GM19193 (cell line): ENCODE measurements around the gene MAGOH.
A peak's percentile ranks its signal among the peaks of the same experiment; 100 is the strongest.

Source experiments
- POLR2A ChIP-seq: IDR thresholded peaks from 4 replicates; pipeline ENCODE4 v1.6.1; 2011; ENCODE audit not compliant: insufficient read depth, insufficient read length; ENCODE audit errors: extremely low read depth

MAGOH gene

DNA sequence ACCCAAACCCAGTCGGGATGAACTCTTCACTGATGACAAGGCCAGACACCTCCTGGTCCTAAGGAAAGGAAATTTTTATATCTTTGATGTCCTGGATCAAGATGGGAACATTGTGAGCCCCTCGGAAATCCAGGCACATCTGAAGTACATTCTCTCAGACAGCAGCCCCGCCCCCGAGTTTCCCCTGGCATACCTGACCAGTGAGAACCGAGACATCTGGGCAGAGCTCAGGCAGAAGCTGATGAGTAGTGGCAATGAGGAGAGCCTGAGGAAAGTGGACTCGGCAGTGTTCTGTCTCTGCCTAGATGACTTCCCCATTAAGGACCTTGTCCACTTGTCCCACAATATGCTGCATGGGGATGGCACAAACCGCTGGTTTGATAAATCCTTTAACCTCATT, 28.0 kb downstream of the MAGOH start:
- no peak for TF ChIP-seq POLR2A

GRCh38 chr1:53207726-53208125, 30.6 kb downstream of the MAGOH start:
- TF ChIP-seq POLR2A, result no peak

DNA sequence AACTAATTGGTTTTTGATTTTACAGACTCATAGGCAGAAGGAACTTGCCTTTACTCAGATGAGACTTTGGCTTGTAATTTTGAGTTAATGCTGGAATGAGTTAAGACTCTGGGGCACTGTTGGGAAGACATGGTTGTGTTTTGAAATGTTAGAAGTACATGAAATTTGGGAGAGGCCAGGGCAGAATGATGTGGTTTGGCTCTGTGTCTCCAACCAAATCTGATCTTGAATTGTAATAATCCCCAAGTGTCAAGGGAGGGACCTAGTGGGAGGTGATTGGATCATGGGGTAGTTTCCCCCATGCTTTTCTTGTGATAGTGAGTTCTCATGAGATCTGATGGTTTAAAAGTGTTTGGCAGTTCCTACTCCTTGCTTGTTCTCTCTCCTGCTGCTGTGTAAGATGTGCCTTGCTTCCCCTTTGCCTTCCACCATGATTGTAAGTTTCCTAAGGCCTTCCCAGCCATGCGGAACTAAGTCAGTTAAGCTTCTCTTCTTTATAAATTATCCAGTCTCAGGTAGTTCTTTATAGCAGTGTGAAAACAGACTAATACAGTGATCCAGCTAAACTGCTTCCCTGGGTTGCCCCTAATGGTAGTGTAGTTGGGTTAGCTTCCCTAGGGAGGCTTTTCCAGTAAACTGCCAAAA, 31.5 kb downstream of the MAGOH start:
- no peak for TF ChIP-seq POLR2A

- no peak for TF ChIP-seq POLR2A
Observed at GRCh38 chr1:53203466-53203865, 34.9 kb downstream of the MAGOH start.

GRCh38 chr1:53198241-53198651, 40.1 kb downstream of the MAGOH start:
- TF ChIP-seq POLR2A, result no peak

DNA sequence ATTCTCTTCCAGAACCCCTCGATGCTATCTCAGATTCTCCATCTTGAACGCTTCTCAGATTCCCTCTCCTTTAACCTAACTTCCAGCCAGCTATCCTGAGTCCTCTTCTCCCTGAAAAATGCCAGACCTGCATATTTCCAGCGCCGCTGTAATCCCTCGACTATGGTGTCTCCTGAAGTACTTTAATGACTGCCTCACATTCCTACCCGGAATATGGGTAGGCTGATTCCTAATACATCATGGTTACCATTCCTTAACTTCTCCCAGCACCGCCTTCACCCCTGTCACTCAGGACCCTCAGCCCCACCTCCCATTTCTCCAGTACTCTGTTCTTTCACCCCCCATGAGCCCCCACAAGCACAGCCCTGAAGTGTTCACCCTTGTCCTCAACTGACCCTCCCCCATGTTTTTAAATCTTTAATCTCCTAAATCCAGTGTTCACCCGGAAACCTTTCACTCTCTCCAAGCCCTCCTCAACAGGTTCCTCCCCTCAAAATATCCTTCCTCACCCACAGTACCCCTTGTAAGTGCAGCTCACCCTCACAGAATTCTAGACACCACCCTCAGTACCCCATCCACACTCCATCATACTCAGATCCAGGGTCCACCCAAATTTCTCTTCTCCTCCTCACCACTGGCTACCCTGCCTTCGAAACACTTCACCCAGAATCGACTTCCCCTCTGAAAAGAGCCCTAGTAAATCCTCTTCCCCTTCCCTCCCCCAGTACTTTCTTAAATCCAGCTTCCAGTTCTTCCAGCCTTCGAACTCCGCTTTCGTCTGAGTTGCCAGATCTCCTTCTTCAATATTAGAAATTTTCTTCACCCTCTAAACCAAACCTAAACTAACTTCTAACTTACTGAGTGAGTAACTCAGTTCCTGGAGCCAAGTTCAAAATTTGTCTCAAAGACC, 40.8 kb downstream of the MAGOH start:
- no peak for TF ChIP-seq POLR2A

DNA sequence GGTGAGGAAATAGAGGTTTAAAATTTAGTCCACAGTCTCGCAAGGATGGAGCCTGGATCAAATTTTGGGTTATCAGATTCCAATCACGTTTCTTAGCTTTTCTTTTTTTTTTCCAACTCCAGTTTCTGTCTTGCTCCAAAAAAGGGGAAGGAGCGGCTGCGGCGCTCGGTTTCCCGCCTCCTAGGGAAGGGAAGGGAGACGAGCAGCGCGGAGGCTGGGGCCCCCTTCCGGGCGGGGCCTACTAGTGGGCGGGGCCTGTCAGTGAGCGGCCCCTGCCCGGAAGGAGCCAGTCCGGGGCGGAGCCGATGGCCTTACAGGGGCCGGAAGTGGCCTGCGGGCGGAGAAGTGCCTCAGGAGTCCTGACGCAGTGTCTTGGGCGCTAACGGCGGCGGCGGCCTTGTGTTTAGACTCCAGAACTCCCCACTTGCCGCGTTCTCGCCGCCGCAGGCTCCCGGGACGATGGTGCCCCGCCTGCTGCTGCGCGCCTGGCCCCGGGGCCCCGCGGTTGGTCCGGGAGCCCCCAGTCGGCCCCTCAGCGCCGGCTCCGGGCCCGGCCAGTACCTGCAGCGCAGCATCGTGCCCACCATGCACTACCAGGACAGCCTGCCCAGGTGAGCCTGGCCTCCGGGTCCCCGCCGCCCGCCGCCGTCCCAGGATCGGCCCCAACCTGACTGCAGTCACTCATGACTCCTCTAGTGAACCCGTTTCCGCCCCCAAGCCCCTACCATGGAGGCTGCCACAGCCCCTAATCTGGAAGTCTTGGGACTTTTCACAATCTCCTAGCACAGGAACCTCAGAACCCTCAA, 41.6 kb downstream of the MAGOH start, which contains the start of gene CPT2:
Gene CPT2, plus strand, starts transcription at position 340 of the 806 bp plus-strand sequence. Its CDS starts 120 bp downstream, at position 460.
- peak; percentile 94 for TF ChIP-seq POLR2A

DNA sequence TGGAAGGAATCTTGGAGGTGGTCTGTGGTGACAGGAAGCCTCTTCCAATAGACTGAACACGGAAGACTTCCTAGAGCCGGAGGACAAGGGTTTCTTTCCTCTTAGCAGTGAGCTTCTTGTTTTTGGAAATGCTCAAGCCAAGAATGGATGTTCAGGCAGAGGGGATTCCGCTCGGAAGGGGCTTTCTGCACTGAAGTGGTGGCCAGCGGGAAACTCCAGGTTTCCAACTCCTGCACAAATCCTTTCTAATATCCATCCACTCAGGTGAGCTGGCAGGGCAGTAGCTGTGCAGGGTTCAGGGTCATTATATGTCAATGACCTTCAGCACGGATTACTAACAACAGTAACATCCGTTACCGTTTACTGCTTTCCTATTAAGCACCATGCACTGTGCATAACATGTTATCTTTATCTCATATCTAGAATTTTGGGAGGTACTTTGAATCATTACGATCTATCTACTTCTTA, 42.3 kb downstream of the MAGOH start:
- TF ChIP-seq POLR2A, result no peak

GRCh38 chr1:53195246-53196016, 42.9 kb downstream of the MAGOH start:
- no peak for TF ChIP-seq POLR2A

DNA sequence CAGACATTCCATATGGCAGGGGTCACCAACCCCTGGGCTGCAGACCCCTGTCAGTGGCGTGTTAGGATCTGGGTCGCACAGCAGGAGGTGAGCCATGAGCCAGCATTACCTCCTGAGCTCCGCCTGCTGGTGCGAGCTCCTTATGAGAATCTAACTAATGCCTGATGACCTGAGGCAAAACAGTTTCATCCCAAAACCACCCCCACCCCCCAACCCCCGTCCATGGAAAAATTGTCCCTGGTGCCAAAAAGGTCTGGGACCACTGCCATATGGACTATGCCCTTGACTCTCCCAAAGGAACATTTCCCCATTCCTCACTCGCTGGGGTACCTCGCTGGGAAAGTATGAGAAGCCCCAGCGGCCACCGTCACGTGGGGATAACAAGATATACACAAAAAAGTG, 48.1 kb downstream of the MAGOH start:
- TF ChIP-seq POLR2A, result no peak

DNA sequence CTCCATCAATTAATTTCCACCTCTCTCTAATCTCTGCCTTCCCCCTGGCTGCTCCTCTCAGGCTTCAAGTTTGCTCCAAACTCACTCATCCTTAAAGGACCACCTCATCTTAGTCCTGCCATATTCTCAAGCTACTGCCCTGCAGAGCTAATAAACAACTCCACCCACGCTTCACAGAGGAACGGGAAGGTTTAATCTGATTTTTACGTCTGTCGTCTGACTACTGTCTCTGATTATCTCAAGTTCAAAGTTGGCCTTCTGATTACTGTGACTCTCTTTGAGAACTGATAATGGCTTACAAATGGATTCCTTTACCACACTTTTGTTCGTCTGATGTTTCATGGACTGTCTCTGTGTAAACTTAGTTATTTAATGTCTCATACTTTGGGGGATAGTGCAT, 49.3 kb downstream of the MAGOH start:
- no peak for TF ChIP-seq POLR2A

DNA sequence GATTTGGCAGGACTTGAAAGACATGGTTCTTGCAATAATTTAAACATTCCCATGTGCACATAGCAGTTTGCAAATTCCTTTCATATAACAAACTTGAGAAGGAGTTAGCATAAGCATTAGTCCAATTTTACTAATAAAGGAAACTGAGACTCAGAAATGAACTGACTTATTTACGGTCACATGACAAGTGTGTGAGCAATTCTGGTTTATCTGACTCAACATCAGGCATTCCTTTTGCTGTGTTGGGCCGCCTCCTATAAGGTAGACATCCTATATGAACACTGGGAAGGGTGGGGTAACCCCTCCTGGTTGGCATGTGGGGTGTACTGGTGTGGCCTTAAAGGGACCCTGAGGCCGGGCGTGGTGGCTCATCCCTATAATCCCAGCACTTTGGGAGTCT, 50.2 kb downstream of the MAGOH start:
- no peak for TF ChIP-seq POLR2A

GRCh38 chr1:53187401-53187800, 50.9 kb downstream of the MAGOH start:
- TF ChIP-seq POLR2A, result no peak

DNA sequence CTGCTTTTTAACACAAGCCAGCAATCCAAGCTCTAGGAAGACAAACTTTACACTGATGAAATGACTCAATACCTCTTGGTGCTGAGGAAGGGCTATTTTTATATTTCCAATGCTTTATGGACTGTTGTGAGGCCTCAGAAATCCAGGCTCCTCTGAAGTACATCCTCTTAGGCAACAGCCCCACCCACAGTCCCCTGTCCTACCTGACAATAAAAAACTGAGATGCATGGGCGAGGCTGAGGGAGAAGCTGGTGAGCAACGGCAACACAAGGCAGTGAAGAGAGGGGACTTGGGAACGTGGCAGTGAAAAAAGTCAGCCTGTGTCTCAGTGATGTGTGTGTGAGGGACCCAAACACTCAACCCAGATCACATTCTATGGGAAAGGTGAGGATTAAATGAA, 51.8 kb downstream of the MAGOH start:
- TF ChIP-seq POLR2A, result no peak
